MCF 10A (cell line): Measurements from ENCODE around the gene EEA1. TPM values are rescaled to one million over a fixed set of nuclear protein-coding genes. Genes with fewer than 3 reads are reported as not detected.

Source experiments
- BruUV-seq: library from RNA; stranded (reverse); fragments of 400-500 nt; replicated peaks from 2 replicates; lab custom pipeline; 2021; lab: Mats Ljungman, UMichigan
- CTCF ChIA-PET: fragments of 300-600 bp; sonication (Branson Sonifier 250); formaldehyde crosslinking; extraction: SDS; loops from one replicate; lab custom pipeline; 2021; ENCODE audit warnings: antibody characterized with exemption, inconsistent platforms; lab: Yijun Ruan, JAX
- POLR2A ChIA-PET: fragments of 300-600, 350-650 bp; sonication (Branson Sonifier 250); formaldehyde crosslinking; extraction: SDS; loops from one replicate; lab custom pipeline; 2020; ENCODE audit warnings: antibody characterized with exemption, inconsistent platforms; lab: Yijun Ruan, JAX
- DNase-seq: peaks from one replicate; pipeline ENCODE4 v3.0.0-alpha.2; 2018; ENCODE audit not compliant: unreplicated experiment
- H3K27ac Mint-ChIP-seq: one replicate; pipeline ENCODE4 v1.8.0; 2022; ENCODE audit warnings: mild to moderate bottlenecking, low read depth, mixed read lengths; ENCODE audit not compliant: unreplicated experiment
- H3K27me3 Mint-ChIP-seq: one replicate; pipeline ENCODE4 v1.8.0; 2022; ENCODE audit warnings: mixed read lengths; ENCODE audit not compliant: insufficient read depth, unreplicated experiment
- H3K36me3 Mint-ChIP-seq: one replicate; pipeline ENCODE4 v1.8.0; 2022; ENCODE audit warnings: mild to moderate bottlenecking, moderate library complexity, mixed read lengths; ENCODE audit not compliant: insufficient read depth, unreplicated experiment
- H3K4me1 Mint-ChIP-seq: one replicate; pipeline ENCODE4 v1.8.0; 2022; ENCODE audit warnings: mixed read lengths; ENCODE audit not compliant: insufficient read depth, unreplicated experiment
- H3K4me3 Mint-ChIP-seq: one replicate; pipeline ENCODE4 v1.8.0; 2022; ENCODE audit warnings: mild to moderate bottlenecking, moderate library complexity, mixed read lengths; ENCODE audit not compliant: unreplicated experiment
- H3K9me3 Mint-ChIP-seq: one replicate; pipeline ENCODE4 v1.8.0; 2022; ENCODE audit warnings: mixed read lengths; ENCODE audit not compliant: unreplicated experiment
- CTCF ChIP-seq: fragments of 200-600 bp; IDR thresholded peaks from one replicate; pipeline ENCODE4 v1.8.0; 2022; ENCODE audit warnings: antibody characterized with exemption, mild to moderate bottlenecking; ENCODE audit not compliant: unreplicated experiment
- intact Hi-C: fragments of 100-400 bp; cut with micrococcal nuclease; formaldehyde crosslinking; loops from 2 replicates; pipeline ENCODE4 v1.14.1; 2022
- total RNA-seq: library from RNA; stranded (reverse); gene quantifications from 2 replicates; pipeline ENCODE4 v1.2.3, GENCODE V29; 2022

The EEA1 gene
- total RNA-seq, 1 experiment from 2014 or later, result 46.3 TPM

GRCh38 chr12:92900941-92901340, 28.2 kb downstream of the EEA1 start:
- no peak for DNase-seq
- Mint-ChIP-seq H3K9me3 (no peaks in the 10 kb centered on the region), H3K27ac (peak overlapping the region; percentile 72), H3K4me3 (no peak overlapping the region), H3K4me1 (peaks cover 16% of the 10 kb centered on the region), H3K27me3 (no peaks in the 10 kb centered on the region), H3K36me3 (no peaks in the 10 kb centered on the region)
- intact Hi-C loops, result no loop called here
- no TSS peak for BruUV-seq
- CTCF ChIA-PET, result no interaction called here
- no peak for TF ChIP-seq CTCF
- POLR2A ChIA-PET, result interaction anchor here (2.4 to 9.0 kb wide), 3 partner anchors 9 to 27 kb away, joined by 55 to 122 read pairs (median 73); partner anchors contain the start of gene EEA1

- ChIA-PET POLR2A (interaction anchor here (0.5 to 2.9 kb wide), 32 partner anchors 9 to 480 kb away, joined by 3 to 122 read pairs (median 3); partner anchors contain the start of gene EEA1), CTCF (interaction anchor here (1.0 to 1.6 kb wide), 2 partner anchors 27 to 29 kb away, joined by 3 to 4 read pairs; no protein-coding TSS in a partner anchor)
- H3K4me3 Mint-ChIP-seq, result peak overlapping the region; percentile 73
- H3K36me3 Mint-ChIP-seq, result no peaks in the 10 kb centered on the region
- H3K4me1 Mint-ChIP-seq, result peaks cover 16% of the 10 kb centered on the region
- no peaks in the 10 kb centered on the region for H3K9me3 Mint-ChIP-seq
- no TSS peak for BruUV-seq
- no peak for TF ChIP-seq CTCF
- H3K27ac Mint-ChIP-seq, result peak overlapping the region; percentile 72
- intact Hi-C loops, result loop anchor here (1.0 kb wide), 2 partner anchors 28 to 74 kb away; no protein-coding TSS in a partner anchor
- H3K27me3 Mint-ChIP-seq, result no peaks in the 10 kb centered on the region
- DNase-seq, result peak; percentile 98
These were observed 29.6 kb downstream of the EEA1 start for GRCh38 chr12:92899386-92900001.

- H3K27me3 Mint-ChIP-seq, result no peaks in the 10 kb centered on the region
- no peaks in the 10 kb centered on the region for H3K36me3 Mint-ChIP-seq
- peak overlapping the region; percentile 73 for H3K4me3 Mint-ChIP-seq
- no peaks in the 10 kb centered on the region for H3K9me3 Mint-ChIP-seq
- peaks cover 16% of the 10 kb centered on the region for H3K4me1 Mint-ChIP-seq
- BruUV-seq, result no TSS peak
- no peak for TF ChIP-seq CTCF
- DNase-seq, result peak; percentile 38
- H3K27ac Mint-ChIP-seq, result peak overlapping the region; percentile 72
- intact Hi-C loops, result loop anchor here (1.0 kb wide), 2 partner anchors 29 to 75 kb away; no protein-coding TSS in a partner anchor
- POLR2A ChIA-PET, result interaction anchor here (0.6 to 2.9 kb wide), 20 partner anchors 8 to 481 kb away, joined by 3 to 122 read pairs (median 4); partner anchors contain the start of gene EEA1
- CTCF ChIA-PET, result interaction anchor here (1.6 kb wide), 1 partner anchor 29 kb away, joined by 4 read pairs; no protein-coding TSS in a partner anchor
These were observed 30.3 kb downstream of the EEA1 start for GRCh38 chr12:92898755-92899154.

- Mint-ChIP-seq H3K4me1 (peaks cover 16% of the 10 kb centered on the region), H3K27ac (peak overlapping the region; percentile 46), H3K36me3 (no peaks in the 10 kb centered on the region), H3K4me3 (no peak overlapping the region), H3K27me3 (no peaks in the 10 kb centered on the region), H3K9me3 (no peaks in the 10 kb centered on the region)
- ChIA-PET POLR2A (interaction anchor here (0.6 to 2.9 kb wide), 2 partner anchors 12 to 49 kb away, joined by 4 to 55 read pairs; no protein-coding TSS in a partner anchor), CTCF (interaction anchor here (1.0 kb wide), 2 partner anchors 32 to 112 kb away, joined by 3 read pairs; no protein-coding TSS in a partner anchor)
- DNase-seq, result no peak
- intact Hi-C loops, result no loop called here
- no TSS peak for BruUV-seq
- no peak for TF ChIP-seq CTCF
These were observed 31.3 kb downstream of the EEA1 start for GRCh38 chr12:92897844-92898243.
